22Rv1 (cell line): ENCODE data around the gene PGC.

Experiments
- ZFX ChIP-seq: fragments of 450-650 bp; IDR thresholded peaks from 2 replicates; pipeline ENCODE4 v1.6.1; 2017; ENCODE audit warnings: antibody characterized with exemption, borderline replicate concordance
- TF ChIP-seq, protein P1 (sequence below): fragments of 450-650 bp; IDR thresholded peaks from 2 replicates; pipeline ENCODE4 v1.5.1; 2017; ENCODE audit warnings: mild to moderate bottlenecking

DNA sequence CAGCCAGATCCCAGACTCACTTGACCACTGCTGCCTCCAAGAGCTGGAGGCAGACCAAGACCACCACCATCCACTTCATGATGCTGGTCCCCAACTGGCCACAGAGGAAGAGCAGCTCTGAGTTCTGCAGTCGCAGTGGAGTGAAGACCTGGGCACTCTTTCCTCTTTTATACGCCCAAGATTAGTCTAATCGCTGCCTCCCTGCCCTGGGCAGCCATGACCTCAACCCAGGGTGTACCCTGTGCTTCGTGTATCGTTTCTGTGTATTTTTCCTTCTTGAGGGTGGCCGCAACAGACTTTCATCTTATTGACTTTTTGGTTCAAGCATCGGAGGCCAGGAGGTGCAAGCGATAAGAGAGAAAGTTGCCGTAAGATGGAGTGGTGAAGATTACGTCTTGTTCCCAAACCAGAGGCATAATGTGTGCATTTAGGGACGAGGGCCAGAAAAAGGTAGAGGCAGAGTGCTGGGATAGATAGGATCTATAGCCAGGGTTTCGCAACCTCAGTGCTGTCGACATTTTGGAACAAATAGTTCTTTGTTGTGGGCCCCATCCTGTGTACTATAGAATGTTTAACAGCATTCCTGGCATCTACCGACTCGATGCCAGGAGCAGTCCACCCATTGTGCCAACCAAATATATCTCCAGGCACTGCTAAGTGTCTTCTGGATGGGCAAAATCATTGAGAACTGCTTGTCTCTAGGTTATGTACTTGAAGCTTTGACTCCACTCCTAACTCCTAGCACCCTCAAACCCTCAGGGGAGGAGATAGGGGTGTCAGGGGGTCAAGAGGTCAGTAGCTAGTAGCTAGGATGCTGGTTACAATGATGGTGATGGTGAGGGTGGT, at the start of gene PGC:
- TF ChIP-seq, protein P1, sequence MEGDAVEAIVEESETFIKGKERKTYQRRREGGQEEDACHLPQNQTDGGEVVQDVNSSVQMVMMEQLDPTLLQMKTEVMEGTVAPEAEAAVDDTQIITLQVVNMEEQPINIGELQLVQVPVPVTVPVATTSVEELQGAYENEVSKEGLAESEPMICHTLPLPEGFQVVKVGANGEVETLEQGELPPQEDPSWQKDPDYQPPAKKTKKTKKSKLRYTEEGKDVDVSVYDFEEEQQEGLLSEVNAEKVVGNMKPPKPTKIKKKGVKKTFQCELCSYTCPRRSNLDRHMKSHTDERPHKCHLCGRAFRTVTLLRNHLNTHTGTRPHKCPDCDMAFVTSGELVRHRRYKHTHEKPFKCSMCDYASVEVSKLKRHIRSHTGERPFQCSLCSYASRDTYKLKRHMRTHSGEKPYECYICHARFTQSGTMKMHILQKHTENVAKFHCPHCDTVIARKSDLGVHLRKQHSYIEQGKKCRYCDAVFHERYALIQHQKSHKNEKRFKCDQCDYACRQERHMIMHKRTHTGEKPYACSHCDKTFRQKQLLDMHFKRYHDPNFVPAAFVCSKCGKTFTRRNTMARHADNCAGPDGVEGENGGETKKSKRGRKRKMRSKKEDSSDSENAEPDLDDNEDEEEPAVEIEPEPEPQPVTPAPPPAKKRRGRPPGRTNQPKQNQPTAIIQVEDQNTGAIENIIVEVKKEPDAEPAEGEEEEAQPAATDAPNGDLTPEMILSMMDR = no peak
- no peak for TF ChIP-seq ZFX
